A673 (cell line): Measurements from ENCODE around the gene HES7. TPM values are rescaled to one million over a fixed set of nuclear protein-coding genes. Genes with fewer than 3 reads are reported as not detected.

ENCODE experiments used
- BruUV-seq: library from RNA; stranded (reverse); fragments of 400-500 nt; replicated peaks from 2 replicates; lab custom pipeline; 2021; lab: Mats Ljungman, UMichigan
- CTCF ChIA-PET: fragments of 300-600 bp; sonication (Branson Sonifier 250); formaldehyde crosslinking; loops from one replicate; lab custom pipeline; 2022; ENCODE audit warnings: antibody characterized with exemption; lab: Charles Lee
- POLR2A ChIA-PET: fragments of 300-600 bp; sonication (Branson Sonifier 250); formaldehyde crosslinking; loops from one replicate; lab custom pipeline; 2022; ENCODE audit warnings: antibody characterized with exemption; ENCODE audit not compliant: low non-redundant PET; lab: Charles Lee
- DNase-seq: peaks from one replicate; pipeline ENCODE4 v3.0.0-alpha.2; 2015; ENCODE audit warnings: low spot score
- H3K27ac ChIP-seq: fragments of 200-600 bp; sonication (generic); 2 replicates; pipeline ENCODE4 v1.5.1; 2016; ENCODE audit warnings: mixed run types, low read depth, mild to moderate bottlenecking, mixed read lengths, antibody characterized with exemption, low read length; ENCODE audit not compliant: poor library complexity, severe bottlenecking
- H3K27me3 ChIP-seq: fragments of 200-600 bp; sonication (generic); replicated peaks from 2 replicates; pipeline ENCODE4 v1.6.1; 2017; ENCODE audit warnings: mixed run types, low read depth, mild to moderate bottlenecking, mixed read lengths, antibody characterized with exemption, low read length; ENCODE audit not compliant: insufficient read depth, poor library complexity
- H3K36me3 ChIP-seq: fragments of 200-600 bp; sonication (generic); 2 replicates; pipeline ENCODE4 v1.6.1; 2016; ENCODE audit warnings: mixed run types, mild to moderate bottlenecking, mixed read lengths, antibody characterized with exemption, low read length; ENCODE audit not compliant: insufficient read depth, poor library complexity, severe bottlenecking
- H3K4me1 ChIP-seq: fragments of 200-600 bp; sonication (generic); 2 replicates; pipeline ENCODE4 v1.6.1; 2017; ENCODE audit warnings: mixed run types, mild to moderate bottlenecking, mixed read lengths, antibody characterized with exemption, low read length; ENCODE audit not compliant: insufficient read depth, poor library complexity, severe bottlenecking
- H3K4me3 ChIP-seq: fragments of 200-600 bp; sonication (generic); 2 replicates; pipeline ENCODE4 v1.5.1; 2016; ENCODE audit warnings: low read depth, mixed run types, mild to moderate bottlenecking, mixed read lengths, low read length; ENCODE audit not compliant: poor library complexity, severe bottlenecking
- H3K9me3 ChIP-seq: fragments of 200-600 bp; sonication (generic); 2 replicates; pipeline ENCODE4 v1.6.1; 2016; ENCODE audit warnings: mixed run types, low read depth, mild to moderate bottlenecking, mixed read lengths, antibody characterized with exemption, low read length; ENCODE audit not compliant: poor library complexity, severe bottlenecking
- CTCF ChIP-seq: fragments of 300-800, 200-600 bp; sonication (generic); conservative IDR thresholded peaks from 2 replicates; pipeline ENCODE4 v1.5.1; 2017; ENCODE audit warnings: low read depth, mild to moderate bottlenecking, antibody characterized with exemption, low read length, moderate library complexity, mixed read lengths
- EZH2 ChIP-seq: fragments of 200-600 bp; sonication (generic); IDR thresholded peaks from 2 replicates; pipeline ENCODE4 v1.6.1; 2017; ENCODE audit warnings: borderline replicate concordance, low read depth, mild to moderate bottlenecking, mixed read lengths, antibody characterized with exemption, low read length; ENCODE audit not compliant: poor library complexity, severe bottlenecking
- intact Hi-C: fragments of 100-400 bp; cut with micrococcal nuclease; formaldehyde crosslinking; loops from one replicate; pipeline ENCODE4 v1.10.0; 2022; ENCODE audit not compliant: unreplicated experiment
- total RNA-seq: library from RNA; stranded (reverse); gene quantifications from 2 replicates; pipeline ENCODE4 v1.2.3, GENCODE V29; 2021

HES7 gene
- total RNA-seq, 1 experiment from 2014 or later = 1.7 TPM

GRCh38 chr17:8140065-8141029 is 16.4 kb upstream of the HES7 start:
- peaks cover 38% of the 10 kb centered on the region for H3K36me3 ChIP-seq
- H3K4me3 ChIP-seq = no peak overlapping the region
- no peaks in the 10 kb centered on the region for H3K4me1 ChIP-seq
- BruUV-seq = no TSS peak
- H3K27ac ChIP-seq = no peak overlapping the region
- H3K9me3 ChIP-seq = no peaks in the 10 kb centered on the region
- intact Hi-C loops = no loop called here
- DNase-seq = no peak
- POLR2A ChIA-PET = no interaction called here
- CTCF ChIA-PET = no interaction called here
- no peaks in the 10 kb centered on the region for H3K27me3 ChIP-seq
- TF ChIP-seq CTCF (no peak), EZH2 (no peak)

GRCh38 chr17:8138672-8139371 is 14.9 kb upstream of the HES7 start:
- POLR2A ChIA-PET = interaction anchor here (0.6 kb wide), 1 partner anchor 53 kb away, joined by 3 read pairs; no protein-coding TSS in a partner anchor

More at GRCh38 chr17:8138672-8139371, 14.9 kb upstream of the HES7 start:
- TSS peak; percentile 86 for BruUV-seq
- peak; percentile 99 for DNase-seq
- Histone ChIP-seq H3K27ac (peak overlapping the region; percentile 87), H3K4me1 (no peaks in the 10 kb centered on the region), H3K27me3 (no peaks in the 10 kb centered on the region), H3K4me3 (peak overlapping the region; percentile 55), H3K36me3 (peaks cover 24% of the 10 kb centered on the region), H3K9me3 (no peaks in the 10 kb centered on the region)
- CTCF ChIA-PET = no interaction called here
- TF ChIP-seq EZH2 = no peak
- TF ChIP-seq CTCF = peak; percentile 91
- intact Hi-C loops = loop anchor here (1.0 to 2.0 kb wide), 5 partner anchors 13 to 83 kb away; partner anchors contain the start of gene PER1
